Cardiac fibroblast (primary cell): ENCODE data around the gene ZBTB45.

Source experiments
- DNase-seq, 2 donors: peaks; one replicate each; pipeline versions ENCODE4 v3.0.0 to v3.0.0-alpha.2; 2010; ENCODE audit warnings: low read depth in 2 of 2
- H3K4me3 ChIP-seq, 2 donors: replicated peaks in 1 of 2; 1 replicate in 1 of 2; 2 replicates in 1 of 2; pipeline ENCODE4 v1.5.1; 2011; ENCODE audit warnings: low read depth in 2 of 2, low read length in 2 of 2, mild to moderate bottlenecking in 2 of 2, moderate library complexity in 1 of 2
- CTCF ChIP-seq: IDR thresholded peaks from one replicate; pipeline ENCODE4 v1.5.1; 2011; ENCODE audit warnings: low read depth, mild to moderate bottlenecking, low read length, inconsistent platforms

The ZBTB45 gene

DNA sequence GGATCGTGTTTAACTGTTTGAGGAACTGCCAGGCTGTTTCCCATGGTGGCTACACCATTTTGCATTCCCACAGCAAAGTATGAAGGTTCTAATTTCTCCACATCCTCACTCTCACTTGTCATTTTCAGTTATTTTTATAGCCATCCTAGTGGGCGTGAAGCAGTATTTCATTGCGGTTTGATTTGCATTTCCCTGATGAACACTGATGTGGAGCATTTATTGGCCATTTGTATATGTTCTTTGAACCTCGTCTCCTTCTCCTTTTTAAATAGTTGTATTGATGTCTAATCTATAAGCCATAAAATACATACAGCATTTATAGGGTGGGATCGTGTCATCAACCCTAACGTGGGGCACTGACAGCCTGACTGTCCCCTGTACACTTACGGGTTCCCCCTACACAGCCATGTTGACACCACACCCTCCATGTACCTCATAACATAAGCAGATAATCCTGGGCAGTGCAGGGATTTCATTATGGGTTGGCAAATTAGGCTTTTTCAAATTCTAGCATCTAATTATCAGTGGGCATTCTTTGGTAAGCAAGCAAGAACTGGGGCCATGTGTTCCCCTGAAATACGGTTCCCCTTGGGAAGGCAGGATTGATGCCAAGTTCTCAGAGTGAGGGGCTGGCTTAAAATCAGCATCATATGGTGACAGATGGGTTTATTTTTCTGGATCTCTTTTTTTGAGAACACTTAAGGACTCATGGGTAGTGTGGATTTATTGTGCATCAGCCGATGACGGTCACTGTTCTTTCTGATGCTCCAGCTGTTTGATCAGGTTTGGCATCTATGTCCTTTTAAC, 11.6 kb upstream of the ZBTB45 start:
- no peak for DNase-seq
- H3K4me3 ChIP-seq, result no peak overlapping the region
- TF ChIP-seq CTCF, result no peak

DNA sequence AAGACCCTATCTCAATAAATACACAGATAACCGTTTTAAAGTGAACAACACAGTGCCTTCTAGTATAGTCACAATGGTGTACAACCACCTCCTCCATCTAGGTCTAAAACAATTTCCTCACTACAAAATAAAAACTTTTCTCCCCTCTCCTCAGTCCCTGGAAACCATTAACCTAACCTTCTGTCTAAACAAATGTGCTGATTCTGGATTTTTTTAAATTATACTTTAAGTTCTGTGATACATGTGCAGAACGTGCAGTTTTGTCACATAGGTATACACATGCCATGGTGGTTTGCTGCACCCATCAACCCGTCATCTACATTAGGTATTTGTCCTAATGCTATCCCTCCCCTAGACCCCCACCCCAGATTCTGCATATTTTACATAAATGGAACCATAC, 9.8 kb upstream of the ZBTB45 start:
- DNase-seq, result no peak
- no peak for TF ChIP-seq CTCF
- H3K4me3 ChIP-seq, result no peak overlapping the region

DNA sequence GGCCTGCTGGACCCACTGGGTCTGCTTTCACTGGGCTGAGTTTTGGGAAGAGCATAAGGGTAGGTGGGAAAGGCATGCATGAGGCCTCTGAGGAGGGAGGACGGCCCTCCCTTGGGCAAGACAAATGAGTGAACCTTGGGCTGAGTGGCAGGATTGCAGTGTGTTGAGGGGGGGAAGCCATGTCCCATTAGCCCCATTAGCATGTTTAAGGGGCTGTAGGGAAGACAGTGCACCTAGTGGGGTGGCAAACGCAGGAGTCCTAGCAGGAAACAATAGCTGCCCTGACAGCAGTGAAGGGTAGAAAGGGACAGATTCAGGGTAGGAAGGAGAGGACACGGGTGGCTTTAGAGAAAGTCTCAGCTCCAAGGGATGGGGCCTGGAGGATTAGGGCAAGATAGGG, 3.1 kb upstream of the ZBTB45 start:
- DNase-seq, result no peak
- TF ChIP-seq CTCF, result no peak
- H3K4me3 ChIP-seq, result no peak overlapping the region

DNA sequence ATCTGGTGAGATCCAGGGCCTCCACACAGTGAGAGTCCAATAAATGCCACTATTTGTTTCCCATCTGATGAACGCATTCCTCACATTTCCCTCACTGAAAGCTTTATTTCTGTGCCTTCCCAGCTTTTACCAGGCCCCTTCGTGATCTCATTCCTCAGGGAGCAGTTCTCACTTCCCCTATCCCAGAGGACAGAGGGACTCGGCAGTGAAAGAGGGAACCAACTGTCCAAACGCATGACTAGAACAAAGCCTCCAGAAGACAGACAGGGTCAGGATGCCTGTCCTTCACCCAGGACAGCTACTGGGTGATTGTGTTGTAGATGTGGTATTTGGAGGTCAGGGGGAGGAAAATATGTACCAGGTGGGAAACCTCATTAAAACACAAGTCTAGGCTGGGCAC, 2.0 kb upstream of the ZBTB45 start:
- no peak for DNase-seq
- H3K4me3 ChIP-seq, result no peak overlapping the region
- TF ChIP-seq CTCF, result no peak

GRCh38 chr19:58520257-58520599, 618 bp upstream of the ZBTB45 start:
- H3K4me3 ChIP-seq, result peak overlapping the region; percentile 84 to 85
- DNase-seq, result no peak
- no peak for TF ChIP-seq CTCF

- peak; percentile 77 to 78 for DNase-seq
- peak; percentile 80 for TF ChIP-seq CTCF
Observed at GRCh38 chr19:58519087-58519354, 589 bp downstream of the ZBTB45 start.

More at GRCh38 chr19:58519087-58519354, 589 bp downstream of the ZBTB45 start:
- peak overlapping the region; percentile 84 to 85 for H3K4me3 ChIP-seq
